Endodermal cell (in vitro differentiated cells): Measurements from ENCODE around the gene PAQR6. TPM values are rescaled to one million over a fixed set of nuclear protein-coding genes. Genes with fewer than 3 reads are reported as not detected.

Experiments
- DNase-seq: peaks from one replicate; pipeline ENCODE4 v3.0.0-alpha.2; 2017
- H3K27ac ChIP-seq: 2 replicates; pipeline ENCODE4 v1.5.1; 2013; ENCODE audit warnings: mild to moderate bottlenecking, low read depth, low read length, moderate library complexity
- H3K27me3 ChIP-seq: 2 replicates; pipeline ENCODE4 v1.6.1; 2013; ENCODE audit warnings: mild to moderate bottlenecking, low read length, moderate library complexity; ENCODE audit not compliant: insufficient read depth, control insufficient read depth, poor library complexity, severe bottlenecking
- H3K36me3 ChIP-seq: 2 replicates; pipeline ENCODE4 v1.7.0; 2013; ENCODE audit warnings: mild to moderate bottlenecking, low read length, moderate library complexity; ENCODE audit not compliant: control insufficient read depth, insufficient read depth
- H3K4me1 ChIP-seq: one replicate; pipeline ENCODE4 v1.7.0; 2013; ENCODE audit warnings: low read length; ENCODE audit not compliant: control insufficient read depth, insufficient read depth
- H3K4me3 ChIP-seq: 2 replicates; pipeline ENCODE4 v1.5.1; 2013; ENCODE audit warnings: mild to moderate bottlenecking, low read length, moderate library complexity
- H3K9ac ChIP-seq: 2 replicates; pipeline ENCODE4 v1.6.1; 2013; ENCODE audit warnings: mild to moderate bottlenecking, low read length, moderate library complexity; ENCODE audit not compliant: poor library complexity, severe bottlenecking; ENCODE audit errors: extremely low read depth
- H3K9me3 ChIP-seq: 2 replicates; pipeline ENCODE4 v1.6.1; 2013; ENCODE audit warnings: mild to moderate bottlenecking, low read length, moderate library complexity; ENCODE audit not compliant: control insufficient read depth
- H3K27ac Mint-ChIP-seq: 2 replicates; pipeline ENCODE4 v1.8.0; 2020; ENCODE audit warnings: mixed read lengths
- H3K27me3 Mint-ChIP-seq: 2 replicates; pipeline ENCODE4 v1.8.0; 2021; ENCODE audit warnings: mild to moderate bottlenecking, mixed read lengths; ENCODE audit not compliant: insufficient read depth
- H3K36me3 Mint-ChIP-seq: 2 replicates; pipeline ENCODE4 v1.8.0; 2020; ENCODE audit warnings: low read depth, mixed read lengths
- H3K4me1 Mint-ChIP-seq: 2 replicates; pipeline ENCODE4 v1.8.0; 2020; ENCODE audit warnings: mixed read lengths
- H3K4me3 Mint-ChIP-seq: 2 replicates; pipeline ENCODE4 v1.8.0; 2020; ENCODE audit warnings: mild to moderate bottlenecking, moderate library complexity, mixed read lengths
- H3K9me3 Mint-ChIP-seq: 2 replicates; pipeline ENCODE4 v1.8.0; 2020; ENCODE audit warnings: mild to moderate bottlenecking, mixed read lengths
- CTCF ChIP-seq: fragments of 200-600 bp; sonication (generic); conservative IDR thresholded peaks from 2 replicates; pipeline ENCODE4 v1.5.0; 2021; ENCODE audit warnings: antibody characterized with exemption, mild to moderate bottlenecking
- WGBS, 2 experiments: methylation state at CpG; one replicate each; pipeline versions ENCODE4 v1.1.5 to v1.1.7; 2013; ENCODE audit warnings: missing lambda C conversion rate in 2 of 2, mixed read lengths in 1 of 2; ENCODE audit not compliant: insufficient coverage in 1 of 2, insufficient read length in 1 of 2; 5-methylcytosine and 5-hydroxymethylcytosine counted together
- total RNA-seq, 2 donors: library from RNA; stranded (reverse); fragmentation: NEBNext Ultra II Directional in 1 of 2; extraction: Animal tissue kit (Norgen Biotek cat#: 25700) in 1 of 2; gene quantifications; 2 replicates in 1 of 2; 3 replicates in 1 of 2; pipeline ENCODE4 v1.2.1, GENCODE V29; 2021

Gene PAQR6
- total RNA-seq, 2 donors from 2014 or later, result 12.2 to 16.4 TPM

- no peaks in the 10 kb centered on the region for H3K27me3 ChIP-seq
- no peaks in the 10 kb centered on the region for H3K9me3 ChIP-seq
- Mint-ChIP-seq H3K4me3 (peak overlapping the region; percentile 51), H3K27me3 (peaks cover 4% of the 10 kb centered on the region), H3K9me3 (no peaks in the 10 kb centered on the region), H3K4me1 (peaks cover 6% of the 10 kb centered on the region), H3K27ac (peak overlapping the region; percentile 44), H3K36me3 (peaks cover 21% of the 10 kb centered on the region)
- TF ChIP-seq CTCF, result no peak
- no peak for DNase-seq
- no peak overlapping the region for H3K9ac ChIP-seq
- H3K27ac ChIP-seq, result no peak overlapping the region
- H3K4me1 ChIP-seq, result no peaks in the 10 kb centered on the region
- no peak overlapping the region for H3K4me3 ChIP-seq
- peaks cover 8% of the 10 kb centered on the region for H3K36me3 ChIP-seq
- 93 to 94% methylated on average over 15 to 17 of the region's 17 CpGs for WGBS, 2 experiments
These were observed 3.1 kb downstream of the PAQR6 start for GRCh38 chr1:156244712-156245111.

GRCh38 chr1:156244126-156244525 is 3.7 kb downstream of the PAQR6 start:
- Histone ChIP-seq H3K27me3 (no peaks in the 10 kb centered on the region), H3K4me1 (no peaks in the 10 kb centered on the region), H3K4me3 (no peak overlapping the region), H3K9ac (no peak overlapping the region), H3K36me3 (peaks cover 14% of the 10 kb centered on the region), H3K27ac (no peak overlapping the region), H3K9me3 (no peaks in the 10 kb centered on the region)
- Mint-ChIP-seq H3K4me1 (peaks cover 6% of the 10 kb centered on the region), H3K9me3 (no peaks in the 10 kb centered on the region), H3K27me3 (peaks cover 4% of the 10 kb centered on the region), H3K4me3 (no peak overlapping the region), H3K27ac (no peak overlapping the region), H3K36me3 (peaks cover 19% of the 10 kb centered on the region)
- TF ChIP-seq CTCF, result no peak
- DNase-seq, result no peak
- WGBS, 2 experiments, result 91 to 100% methylated on average over 2 of the region's 2 CpGs

- WGBS, 2 experiments, result 92 to 93% methylated on average over 8 to 10 of the region's 10 CpGs
- Mint-ChIP-seq H3K4me3 (no peak overlapping the region), H3K27ac (no peak overlapping the region), H3K9me3 (no peaks in the 10 kb centered on the region), H3K4me1 (peaks cover 6% of the 10 kb centered on the region), H3K36me3 (peaks cover 29% of the 10 kb centered on the region), H3K27me3 (peaks cover 4% of the 10 kb centered on the region)
- no peaks in the 10 kb centered on the region for H3K9me3 ChIP-seq
- H3K4me3 ChIP-seq, result no peak overlapping the region
- H3K27me3 ChIP-seq, result no peaks in the 10 kb centered on the region
- DNase-seq, result no peak
- no peak overlapping the region for H3K27ac ChIP-seq
- H3K4me1 ChIP-seq, result no peaks in the 10 kb centered on the region
- TF ChIP-seq CTCF, result no peak
- no peak overlapping the region for H3K9ac ChIP-seq
- H3K36me3 ChIP-seq, result peaks cover 19% of the 10 kb centered on the region
These were observed 5.1 kb downstream of the PAQR6 start for GRCh38 chr1:156242738-156243137.
